ENCODE data around the gene DEF6. TPM values are rescaled to one million over a fixed set of nuclear protein-coding genes. Genes with fewer than 3 reads are reported as not detected.

DEF6 gene
- total RNA-seq, 2 donors from 2014 or later = 5.5 to 6.0 TPM

- intact Hi-C loops (cut with DNase I) = loop anchor here in 1 of 2 donors (10.0 kb wide), 1 partner anchor 301 kb away; no protein-coding TSS in a partner anchor
- DNase-seq (ENCODE audit: low spot score) = no peak
These were observed 65.7 kb downstream of the DEF6 start for GRCh38 chr6:35363293-35363750.

DNA sequence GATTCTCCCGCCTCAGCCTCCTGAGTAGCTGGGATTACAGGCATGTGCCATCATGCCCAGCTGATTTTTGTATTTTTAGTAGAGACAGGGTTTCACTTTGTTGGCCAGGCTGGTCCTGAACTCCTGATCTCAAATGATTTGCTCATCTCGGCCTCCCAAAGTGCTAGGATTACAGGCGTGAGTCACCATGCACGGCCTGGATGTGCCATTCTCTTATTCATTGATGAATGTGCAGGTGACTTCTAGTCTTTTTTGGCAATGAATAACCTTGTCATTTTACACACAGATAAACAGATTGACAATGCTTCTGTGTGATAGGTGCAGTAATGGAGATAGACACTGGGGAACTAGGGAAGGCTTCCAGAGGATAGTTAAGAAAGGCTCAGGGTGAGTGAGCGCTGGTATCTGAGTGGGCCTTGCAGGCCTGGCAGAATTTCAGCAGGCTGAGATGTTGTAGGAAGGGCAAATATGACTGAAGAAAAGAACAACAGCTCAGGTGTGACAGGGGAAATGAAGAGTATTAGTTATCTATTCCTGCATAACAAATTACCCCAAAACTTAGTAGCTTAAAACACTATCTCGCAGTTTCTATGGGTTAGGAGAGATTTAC lies 68.1 kb downstream of the DEF6 start:
- intact Hi-C loops (cut with DNase I) = loop anchor here in 1 of 2 donors (10.0 kb wide), 1 partner anchor 299 kb away; no protein-coding TSS in a partner anchor

GRCh38 chr6:35366204-35366596 lies 68.6 kb downstream of the DEF6 start:
- intact Hi-C loops (cut with DNase I) = loop anchor here in 1 of 2 donors (10.0 kb wide), 1 partner anchor 299 kb away; no protein-coding TSS in a partner anchor

More for the DNA sequence above, 68.1 kb downstream of the DEF6 start:
- no peak for DNase-seq (ENCODE audit: low spot score)

DNA sequence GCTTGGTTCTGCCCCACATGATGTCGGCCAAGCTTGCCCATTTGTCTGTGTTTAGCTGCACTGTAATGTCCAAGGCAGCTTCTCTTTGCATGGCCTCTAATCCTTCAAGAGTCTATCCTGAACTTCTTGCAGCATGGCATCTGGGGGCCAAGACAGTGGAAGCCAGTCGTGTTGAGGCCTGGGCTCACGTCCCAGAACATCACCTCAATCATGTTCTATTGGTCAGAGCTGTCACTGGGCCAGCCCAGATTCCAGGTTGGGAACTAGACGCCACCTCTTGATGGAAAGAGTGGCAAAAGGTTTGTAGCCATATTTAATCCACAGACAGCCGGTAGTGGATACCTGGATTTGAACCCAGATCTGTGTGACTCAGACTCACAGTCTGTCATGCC lies 70.0 kb downstream of the DEF6 start:
- DNase-seq (ENCODE audit: low spot score) = no peak
- intact Hi-C loops (cut with DNase I) = loop anchor here in 1 of 2 donors (10.0 kb wide), 1 partner anchor 297 kb away; no protein-coding TSS in a partner anchor

More at GRCh38 chr6:35366204-35366596, 68.6 kb downstream of the DEF6 start:
- no peak for DNase-seq (ENCODE audit: low spot score)

DNA sequence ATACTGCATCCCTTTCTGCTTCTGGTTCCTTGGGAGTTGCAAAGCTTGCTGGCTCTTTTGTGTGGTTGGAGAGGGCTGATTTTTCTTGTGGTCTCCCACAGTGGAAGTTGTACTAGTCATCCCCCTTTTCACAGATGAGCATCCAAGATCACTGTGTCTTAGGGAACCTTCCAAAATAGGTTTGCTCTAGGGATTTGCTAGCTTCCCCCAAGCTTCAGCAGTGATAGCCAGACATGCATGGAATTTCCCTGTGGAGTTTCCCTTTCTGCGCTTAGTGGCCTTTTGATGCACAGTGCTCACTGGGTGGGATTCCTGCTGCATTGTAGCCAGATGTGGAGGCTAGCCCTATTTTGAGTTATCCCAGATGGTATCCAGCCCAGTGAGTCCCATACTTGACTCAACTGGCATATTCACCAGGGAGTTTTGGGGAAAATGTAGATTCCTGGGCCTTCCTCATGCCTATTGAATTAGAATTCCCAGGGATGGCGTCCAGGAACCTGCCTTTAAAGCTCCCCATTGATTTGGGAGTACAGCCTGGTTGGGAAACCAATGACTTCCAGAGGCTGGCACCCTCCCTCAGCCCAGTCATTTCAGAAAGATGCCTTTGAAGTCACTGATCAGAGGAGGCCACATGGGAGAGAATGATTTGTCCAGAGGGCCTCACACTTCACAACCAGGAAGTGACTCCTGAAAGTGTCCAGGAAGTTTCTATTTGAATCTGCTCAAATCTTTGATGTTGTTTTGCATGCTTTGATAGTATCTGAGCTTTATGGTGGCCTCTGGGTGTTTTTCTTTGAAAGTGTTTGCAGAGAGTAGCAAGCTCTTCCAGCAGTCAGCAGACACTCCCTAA lies 70.6 kb downstream of the DEF6 start:
- intact Hi-C loops (cut with DNase I) = loop anchor here in 1 of 2 donors (10.0 kb wide), 1 partner anchor 297 kb away; no protein-coding TSS in a partner anchor
- no peak for DNase-seq (ENCODE audit: low spot score)

DNA sequence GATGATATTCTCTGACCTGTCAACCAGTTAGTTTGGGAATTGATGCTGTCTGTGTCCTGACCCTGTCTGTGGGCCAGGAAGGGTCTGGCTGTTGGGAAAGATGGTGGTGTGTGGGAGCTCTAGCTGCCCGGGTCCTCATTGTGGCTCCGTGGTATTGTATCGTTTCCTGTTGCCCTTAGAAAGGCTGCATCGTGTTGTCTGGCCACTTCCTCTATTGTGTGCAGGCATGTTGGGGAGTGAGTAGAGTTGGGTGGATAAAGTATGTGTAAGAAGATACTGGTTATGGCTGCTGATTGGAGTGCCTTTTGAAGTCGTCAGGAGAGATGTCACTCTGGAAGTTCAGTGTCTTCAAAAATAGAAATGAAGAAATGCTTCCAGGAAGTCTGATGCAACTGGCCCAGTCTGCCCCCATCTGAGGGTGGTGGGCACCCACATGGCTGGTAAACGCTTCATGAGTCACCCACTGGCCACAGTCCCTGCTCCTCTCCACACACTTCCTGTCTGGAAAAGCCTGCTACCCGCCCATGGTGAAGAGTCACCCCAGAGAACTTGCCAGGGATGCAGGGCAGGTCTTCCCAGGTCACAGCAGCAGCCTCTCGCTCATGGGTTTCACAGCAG lies 72.6 kb downstream of the DEF6 start:
- intact Hi-C loops (cut with DNase I) = no loop called here
- DNase-seq (ENCODE audit: low spot score) = peak; percentile 96

- intact Hi-C loops (cut with DNase I) = no loop called here
These were observed 73.3 kb downstream of the DEF6 start for GRCh38 chr6:35370785-35371493.

More at GRCh38 chr6:35370785-35371493, 73.3 kb downstream of the DEF6 start:
- no peak for DNase-seq (ENCODE audit: low spot score)

Other genes starting within 250 kb of the DEF6 start
- not detected for gene TCP11, start 156.5 kb upstream of the DEF6 start, total RNA-seq
- 10 to 100 TPM; 15.2 to 50.1 TPM for gene SCUBE3, start 83.9 kb upstream of the DEF6 start, total RNA-seq
- gene ZNF76, start 38.1 kb upstream of the DEF6 start, total RNA-seq = 10 to 100 TPM; 23.1 to 29.6 TPM
- 10 to 100 TPM; 16.3 to 19.8 TPM for gene PPARD, start 44.7 kb downstream of the DEF6 start, total RNA-seq
- 1 to 10 TPM; 2.5 to 4.0 TPM for gene FANCE, start 154.5 kb downstream of the DEF6 start, total RNA-seq
- 1,000 to 10,000 TPM in 1 of 2 donors, 100 to 1,000 TPM in 1; 816 to 1,010 TPM for gene RPL10A, start 170.6 kb downstream of the DEF6 start, total RNA-seq
- gene TEAD3, start 199.3 kb downstream of the DEF6 start, total RNA-seq = 10 to 100 TPM; 69.8 to 73.8 TPM
- not detected for gene TULP1, start 215.1 kb downstream of the DEF6 start, total RNA-seq

Measured in posterior vena cava (tissue), 2 donors.